Epithelial cell of prostate (primary cell): ENCODE measurements around the gene NAA25.

ENCODE experiments used
- DNase-seq: peaks from one replicate; pipeline ENCODE4 v3.0.0-alpha.2; 2011; ENCODE audit warnings: low read depth, low spot score
- H3K27ac ChIP-seq: fragments of 450-650 bp; 2 replicates; pipeline ENCODE4 v1.5.1; 2017; ENCODE audit warnings: mild to moderate bottlenecking

The NAA25 gene

GRCh38 chr12:112108202-112109079 is at the start of gene NAA25:
Gene NAA25, minus strand, starts transcription at chr12:112108783. Its CDS starts 10 bp downstream, at chr12:112108773.
- DNase-seq: no peak
- peak within 1 kb of the TSS; percentile 92 for H3K27ac ChIP-seq

GRCh38 chr12:112153893-112154219 is 45.3 kb upstream of the NAA25 start:
- H3K27ac ChIP-seq: no peak overlapping the region
- no peak for DNase-seq

- DNase-seq: no peak
- H3K27ac ChIP-seq: no peak overlapping the region
These were observed 44.8 kb upstream of the NAA25 start for GRCh38 chr12:112153181-112153892.

GRCh38 chr12:112151766-112152541 is 43.4 kb upstream of the NAA25 start:
- no peak overlapping the region for H3K27ac ChIP-seq
- DNase-seq: no peak

GRCh38 chr12:112149596-112149995 is 41.0 kb upstream of the NAA25 start:
- peak overlapping the region; percentile 67 for H3K27ac ChIP-seq
- DNase-seq: peak; percentile 52

- DNase-seq: no peak
- H3K27ac ChIP-seq: peak overlapping the region; percentile 67
These were observed 39.5 kb upstream of the NAA25 start for GRCh38 chr12:112148031-112148513.

- no peak for DNase-seq
- H3K27ac ChIP-seq: no peak overlapping the region
These were observed 37.5 kb upstream of the NAA25 start for GRCh38 chr12:112146123-112146522.

- no peak overlapping the region for H3K27ac ChIP-seq
- no peak for DNase-seq
These were observed 32.1 kb upstream of the NAA25 start for GRCh38 chr12:112140728-112141127.

GRCh38 chr12:112134731-112135130 is 26.1 kb upstream of the NAA25 start:
- H3K27ac ChIP-seq: no peak overlapping the region
- DNase-seq: no peak

GRCh38 chr12:112133418-112133817 is 24.8 kb upstream of the NAA25 start:
- no peak overlapping the region for H3K27ac ChIP-seq
- no peak for DNase-seq

GRCh38 chr12:112131686-112132085 is 23.1 kb upstream of the NAA25 start:
- DNase-seq: no peak
- no peak overlapping the region for H3K27ac ChIP-seq

- H3K27ac ChIP-seq: peak overlapping the region; percentile 33
- DNase-seq: no peak
These were observed 21.9 kb upstream of the NAA25 start for GRCh38 chr12:112130441-112130998.

- no peak overlapping the region for H3K27ac ChIP-seq
These were observed 18.3 kb upstream of the NAA25 start for GRCh38 chr12:112126911-112127310.

GRCh38 chr12:112126000-112126438 is 17.4 kb upstream of the NAA25 start:
- no peak for DNase-seq
- H3K27ac ChIP-seq: peak overlapping the region; percentile 46

More at GRCh38 chr12:112126911-112127310, 18.3 kb upstream of the NAA25 start:
- DNase-seq: no peak

GRCh38 chr12:112125250-112125999 is 16.8 kb upstream of the NAA25 start, which contains the start of gene TRAFD1:
Gene TRAFD1, plus strand, starts transcription at chr12:112125560. Its CDS starts 4,963 bp downstream, at chr12:112130523.
- peak within 1 kb of the TSS; percentile 46 for H3K27ac ChIP-seq
- DNase-seq: peak; percentile 62

GRCh38 chr12:112124918-112125249 is 16.3 kb upstream of the NAA25 start:
- no peak for DNase-seq
- no peak overlapping the region for H3K27ac ChIP-seq

- H3K27ac ChIP-seq: no peak overlapping the region
These were observed 14.5 kb upstream of the NAA25 start for GRCh38 chr12:112122823-112123690.

GRCh38 chr12:112121780-112122565 is 13.4 kb upstream of the NAA25 start:
- peak overlapping the region; percentile 51 for H3K27ac ChIP-seq
- peak; percentile 26 for DNase-seq

More at GRCh38 chr12:112122823-112123690, 14.5 kb upstream of the NAA25 start:
- no peak for DNase-seq
